GM12865 (cell line): ENCODE results near the gene GTF3C1.

Experiments used
- DNase-seq: peaks from one replicate; pipeline ENCODE4 v3.0.0; 2010; ENCODE audit warnings: low read depth
- H3K4me3 ChIP-seq: 2 replicates; pipeline ENCODE4 v1.5.1; 2011; ENCODE audit warnings: mild to moderate bottlenecking, low read depth, low read length, control low read depth
- CTCF ChIP-seq: IDR thresholded peaks from 2 replicates; pipeline ENCODE4 v1.5.1; 2011; ENCODE audit warnings: low read length, control low read depth, low read depth, inconsistent platforms; ENCODE audit not compliant: insufficient read depth; ENCODE audit errors: missing control alignments

Gene GTF3C1

GRCh38 chr16:27491894-27492587, 57.7 kb downstream of the GTF3C1 start:
- H3K4me3 ChIP-seq = no peak overlapping the region
- no peak for DNase-seq
- no peak for TF ChIP-seq CTCF

- TF ChIP-seq CTCF = no peak
- no peak for DNase-seq
- no peak overlapping the region for H3K4me3 ChIP-seq
Measured at GRCh38 chr16:27489906-27490305, 59.8 kb downstream of the GTF3C1 start.

GRCh38 chr16:27489421-27489820, 60.3 kb downstream of the GTF3C1 start:
- DNase-seq = no peak
- no peak for TF ChIP-seq CTCF

GRCh38 chr16:27486760-27487159, 63.0 kb downstream of the GTF3C1 start:
- no peak for DNase-seq
- no peak overlapping the region for H3K4me3 ChIP-seq
- TF ChIP-seq CTCF = no peak

More at GRCh38 chr16:27489421-27489820, 60.3 kb downstream of the GTF3C1 start:
- no peak overlapping the region for H3K4me3 ChIP-seq

- TF ChIP-seq CTCF = no peak
- DNase-seq = no peak
Measured at GRCh38 chr16:27486344-27486743, 63.4 kb downstream of the GTF3C1 start.

GRCh38 chr16:27485811-27486210, 63.9 kb downstream of the GTF3C1 start:
- no peak overlapping the region for H3K4me3 ChIP-seq
- no peak for DNase-seq
- no peak for TF ChIP-seq CTCF

More at GRCh38 chr16:27486344-27486743, 63.4 kb downstream of the GTF3C1 start:
- H3K4me3 ChIP-seq = no peak overlapping the region

- no peak for TF ChIP-seq CTCF
- no peak overlapping the region for H3K4me3 ChIP-seq
- no peak for DNase-seq
Measured at GRCh38 chr16:27485126-27485525, 64.6 kb downstream of the GTF3C1 start.
